C4-2B (cell line): ENCODE data around the gene BARD1.
A peak's percentile ranks its signal among the peaks of the same experiment; 100 is the strongest.
"Not testable (repeated sequence)": the region's sequence is repeated elsewhere in the genome, so short reads cannot be mapped to it uniquely, and the experiment has no call there.

Experiments
- H3K27ac ChIP-seq: fragments of 450-650 bp; 2 replicates; pipeline ENCODE4 v1.5.1; 2017
- ZFX ChIP-seq: fragments of 450-650 bp; IDR thresholded peaks from 2 replicates; pipeline ENCODE4 v1.6.1; 2017
- TF ChIP-seq, protein P1 (sequence below): fragments of 450-650 bp; conservative IDR thresholded peaks from 2 replicates; pipeline ENCODE4 v1.5.1; 2017; ENCODE audit warnings: mild to moderate bottlenecking

Gene BARD1

DNA sequence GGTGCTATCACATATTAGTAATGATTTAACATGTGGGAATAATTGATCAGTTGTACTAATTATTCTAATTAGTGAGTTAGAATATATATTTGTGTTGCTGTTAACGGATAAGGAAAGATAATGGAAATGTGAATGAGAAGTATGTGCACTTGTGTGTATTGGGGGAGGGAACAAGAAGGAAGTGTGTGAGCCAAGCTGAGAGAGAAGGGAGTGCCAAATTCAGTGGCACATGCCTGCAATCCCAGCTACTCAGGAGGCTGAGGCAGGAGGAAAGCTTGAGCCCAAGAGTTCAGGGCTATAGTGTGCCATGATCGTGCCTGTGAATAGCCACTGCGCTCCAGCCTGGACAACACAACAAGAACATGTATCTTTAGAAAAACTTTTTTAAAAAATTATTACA, 9.3 kb downstream of the BARD1 start:
- TF ChIP-seq, protein P1, sequence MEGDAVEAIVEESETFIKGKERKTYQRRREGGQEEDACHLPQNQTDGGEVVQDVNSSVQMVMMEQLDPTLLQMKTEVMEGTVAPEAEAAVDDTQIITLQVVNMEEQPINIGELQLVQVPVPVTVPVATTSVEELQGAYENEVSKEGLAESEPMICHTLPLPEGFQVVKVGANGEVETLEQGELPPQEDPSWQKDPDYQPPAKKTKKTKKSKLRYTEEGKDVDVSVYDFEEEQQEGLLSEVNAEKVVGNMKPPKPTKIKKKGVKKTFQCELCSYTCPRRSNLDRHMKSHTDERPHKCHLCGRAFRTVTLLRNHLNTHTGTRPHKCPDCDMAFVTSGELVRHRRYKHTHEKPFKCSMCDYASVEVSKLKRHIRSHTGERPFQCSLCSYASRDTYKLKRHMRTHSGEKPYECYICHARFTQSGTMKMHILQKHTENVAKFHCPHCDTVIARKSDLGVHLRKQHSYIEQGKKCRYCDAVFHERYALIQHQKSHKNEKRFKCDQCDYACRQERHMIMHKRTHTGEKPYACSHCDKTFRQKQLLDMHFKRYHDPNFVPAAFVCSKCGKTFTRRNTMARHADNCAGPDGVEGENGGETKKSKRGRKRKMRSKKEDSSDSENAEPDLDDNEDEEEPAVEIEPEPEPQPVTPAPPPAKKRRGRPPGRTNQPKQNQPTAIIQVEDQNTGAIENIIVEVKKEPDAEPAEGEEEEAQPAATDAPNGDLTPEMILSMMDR = no peak
- TF ChIP-seq ZFX = no peak
- H3K27ac ChIP-seq = peak overlapping the region; percentile 15; the same call in 1 of the 2 replicates

DNA sequence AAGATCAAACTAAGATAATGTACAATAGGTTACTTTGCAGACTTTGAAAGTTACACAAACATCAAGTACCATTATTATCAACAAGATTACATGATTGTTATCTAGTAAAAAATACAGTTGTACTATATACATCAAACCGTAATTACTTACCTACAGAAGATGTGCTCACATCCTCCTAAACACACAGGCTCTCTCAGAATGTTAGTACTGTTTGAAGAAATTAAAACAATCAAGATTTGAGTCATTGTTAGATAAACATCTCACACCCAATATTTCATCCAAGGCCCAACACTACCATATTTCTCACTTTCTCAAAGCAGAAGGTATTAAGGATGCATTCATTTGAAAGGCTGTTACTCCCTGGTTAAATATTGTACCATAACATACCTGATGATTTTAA, 12.6 kb downstream of the BARD1 start:
- TF ChIP-seq ZFX = no peak
- TF ChIP-seq, protein P1 = no peak
- H3K27ac ChIP-seq = no peak overlapping the region

DNA sequence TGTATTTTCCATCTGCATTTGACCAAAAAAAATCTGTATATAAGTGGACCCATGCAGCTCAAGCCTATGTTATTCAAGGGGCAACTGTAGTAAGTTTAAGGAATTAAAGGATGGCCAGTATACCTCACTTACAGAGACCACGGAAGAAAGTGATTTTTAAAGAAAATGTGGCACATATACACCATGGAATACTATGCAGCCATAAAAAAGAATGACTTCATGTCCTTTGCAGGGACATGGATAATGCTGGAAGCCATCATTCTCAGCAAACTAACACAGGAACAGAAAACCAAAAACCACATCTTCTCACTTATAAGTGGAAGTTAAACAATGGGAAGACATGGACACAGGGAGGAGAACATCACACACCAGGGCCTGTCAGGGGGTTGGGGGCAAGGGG, 26.3 kb downstream of the BARD1 start:
- H3K27ac ChIP-seq = not testable (repeated sequence)

DNA sequence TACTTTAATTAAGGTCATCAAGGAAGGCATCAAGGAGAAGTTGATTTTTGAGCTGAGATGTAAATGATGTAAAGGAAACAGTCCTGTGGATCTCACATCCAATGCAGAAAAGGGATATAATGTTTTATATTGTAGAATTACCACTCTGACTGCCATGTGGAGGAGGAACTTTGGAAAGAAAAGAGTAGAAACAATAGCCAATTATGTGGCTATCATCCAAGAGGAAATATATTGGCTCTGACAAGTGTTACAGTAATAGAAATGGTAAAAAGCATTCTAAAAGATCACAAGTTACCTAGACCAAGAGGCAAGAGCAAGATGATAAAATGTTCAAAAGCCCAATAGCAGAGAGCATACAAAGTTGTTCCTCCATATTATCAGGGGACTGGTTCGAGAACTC, 26.8 kb downstream of the BARD1 start:
- H3K27ac ChIP-seq = no peak overlapping the region
- TF ChIP-seq, protein P1 = no peak
- no peak for TF ChIP-seq ZFX

DNA sequence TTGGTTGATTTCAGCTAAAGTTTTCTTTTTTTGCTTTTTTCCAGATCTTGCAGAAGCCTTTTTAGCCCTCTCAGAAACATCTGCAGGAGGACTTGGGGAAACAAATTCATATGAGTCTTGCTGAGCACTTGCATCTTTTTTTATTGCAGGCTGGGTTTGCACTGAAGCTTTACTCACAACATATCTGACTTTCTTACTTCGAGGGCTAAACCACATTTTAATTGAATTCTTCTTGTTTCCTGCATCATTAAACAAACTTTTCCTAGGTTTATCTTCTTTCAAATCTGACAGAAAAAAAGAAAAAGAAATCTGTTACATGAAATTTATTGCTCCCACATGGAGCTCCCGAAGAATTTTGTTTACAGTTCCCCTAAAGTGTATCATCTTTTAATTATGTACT, 28.3 kb downstream of the BARD1 start:
- TF ChIP-seq ZFX = no peak
- TF ChIP-seq, protein P1 = no peak
- no peak overlapping the region for H3K27ac ChIP-seq

DNA sequence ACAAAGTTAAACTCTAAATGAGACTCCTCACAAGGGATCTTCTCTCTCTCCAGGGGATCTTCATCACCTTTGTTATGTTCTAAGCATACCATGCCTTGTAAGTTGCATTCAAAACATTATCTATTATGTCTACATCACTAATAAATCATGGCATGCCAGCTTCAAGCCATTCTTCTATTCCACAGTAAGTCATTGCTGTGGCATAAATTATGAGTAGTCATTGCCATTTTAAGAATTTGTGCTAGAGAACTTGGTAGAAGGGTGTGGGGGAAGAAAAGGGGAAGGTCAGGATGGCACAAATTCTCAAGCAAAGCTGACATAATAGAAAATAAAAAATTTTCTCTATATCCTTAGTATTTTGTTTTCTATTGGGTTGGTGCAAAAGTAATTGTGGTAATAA, 33.5 kb downstream of the BARD1 start:
- TF ChIP-seq, protein P1 = no peak

DNA sequence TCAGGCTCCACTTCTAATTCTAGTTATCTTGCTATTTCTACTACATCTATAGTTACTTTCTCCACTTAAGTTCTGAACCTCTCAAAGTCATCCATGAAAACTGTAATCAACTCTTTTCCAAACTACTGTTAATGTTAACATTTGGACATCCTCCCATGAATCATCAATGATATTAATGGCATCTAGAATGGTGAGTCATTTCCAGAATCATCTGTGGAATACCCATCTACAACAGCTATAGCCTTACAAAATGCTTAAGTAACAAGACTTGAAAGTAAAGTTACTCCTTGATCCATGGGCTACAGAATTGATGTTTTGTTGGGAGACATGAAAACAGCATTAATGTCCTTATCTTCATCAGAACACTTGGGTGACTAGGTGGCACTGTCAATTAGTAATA, 35.4 kb downstream of the BARD1 start:
- no peak for TF ChIP-seq ZFX
- TF ChIP-seq, protein P1 = no peak
- no peak overlapping the region for H3K27ac ChIP-seq

More for the DNA sequence above, 33.5 kb downstream of the BARD1 start:
- no peak overlapping the region for H3K27ac ChIP-seq

DNA sequence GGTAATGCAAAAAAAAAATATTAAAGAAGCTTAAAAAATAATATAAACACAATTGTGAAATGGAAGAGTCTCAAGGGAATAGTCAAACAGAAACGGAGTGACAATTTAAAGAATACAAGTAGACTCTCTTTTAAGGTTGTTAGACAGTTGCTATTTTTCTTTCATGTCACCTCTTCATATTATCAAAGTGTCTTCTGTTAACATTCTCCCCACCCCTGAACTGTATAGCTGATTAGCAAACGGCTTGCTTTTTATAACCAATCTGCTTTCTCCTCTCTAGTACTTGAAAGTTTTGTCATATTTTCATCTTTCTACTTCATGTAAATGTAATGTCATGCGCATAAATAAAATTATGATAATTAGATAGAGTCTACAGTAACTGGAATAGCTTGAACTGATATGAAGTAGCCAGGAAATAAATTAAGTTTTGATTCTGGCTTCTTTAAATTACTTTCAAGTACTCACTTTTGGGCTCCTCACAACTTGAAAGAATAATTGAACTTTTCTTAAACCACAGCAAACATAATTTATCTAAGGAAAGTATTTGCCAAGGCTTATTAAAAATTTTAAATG, 37.0 kb downstream of the BARD1 start:
- no peak for TF ChIP-seq ZFX
- TF ChIP-seq, protein P1 = no peak
- H3K27ac ChIP-seq = no peak overlapping the region
